Stimulated activated CD8-positive, alpha-beta memory T cell treated with anti-CD3 and anti-CD28 coated beads, Interleukin-2, amount 100 ng/mL, for 1 hour (primary cell): Measurements from ENCODE around the gene CCDC18.
"Not testable (repeated sequence)": the region's sequence is repeated elsewhere in the genome, so short reads cannot be mapped to it uniquely, and the experiment has no call there.

ENCODE experiments used
- DNase-seq, 2 donors: peaks; one replicate each; pipeline ENCODE4 v3.0.0-alpha.2; 2020; ENCODE audit warnings: low read depth in 2 of 2

CCDC18 gene

GRCh38 chr1:93180723-93181613 lies at the start of gene CCDC18:
TSS of gene CCDC18 (plus strand) at chr1:93180724. CDS start at chr1:93183362, 2,638 bp downstream.
- DNase-seq = peak in 1 of 2 donors; percentile 33

- no peak for DNase-seq
Observed at GRCh38 chr1:93132638-93133037, 47.9 kb upstream of the CCDC18 start.

GRCh38 chr1:93136445-93136844 lies 44.1 kb upstream of the CCDC18 start:
- no peak for DNase-seq

- no peak for DNase-seq
Observed at GRCh38 chr1:93137604-93138292, 42.8 kb upstream of the CCDC18 start.

- no peak for DNase-seq
Observed at GRCh38 chr1:93140106-93140505, 40.4 kb upstream of the CCDC18 start.

- no peak for DNase-seq
Observed at GRCh38 chr1:93142161-93142560, 38.4 kb upstream of the CCDC18 start.

GRCh38 chr1:93143136-93143535 lies 37.4 kb upstream of the CCDC18 start:
- no peak for DNase-seq

GRCh38 chr1:93143769-93144168 lies 36.8 kb upstream of the CCDC18 start:
- DNase-seq = no peak

GRCh38 chr1:93148001-93148400 lies 32.5 kb upstream of the CCDC18 start:
- no peak for DNase-seq

GRCh38 chr1:93150729-93151128 lies 29.8 kb upstream of the CCDC18 start:
- DNase-seq = no peak

GRCh38 chr1:93151474-93151873 lies 29.1 kb upstream of the CCDC18 start:
- DNase-seq = no peak

GRCh38 chr1:93152835-93153234 lies 27.7 kb upstream of the CCDC18 start:
- no peak for DNase-seq

- DNase-seq = no peak
Observed at GRCh38 chr1:93154898-93155297, 25.6 kb upstream of the CCDC18 start.

GRCh38 chr1:93155335-93155734 lies 25.2 kb upstream of the CCDC18 start:
- no peak for DNase-seq

GRCh38 chr1:93159337-93159736 lies 21.2 kb upstream of the CCDC18 start:
- DNase-seq = no peak

GRCh38 chr1:93163314-93163713 lies 17.2 kb upstream of the CCDC18 start:
- DNase-seq = not testable (repeated sequence)

- DNase-seq = no peak
Observed at GRCh38 chr1:93164816-93165215, 15.7 kb upstream of the CCDC18 start.

- not testable (repeated sequence) for DNase-seq
Observed at GRCh38 chr1:93165895-93166294, 14.6 kb upstream of the CCDC18 start.

GRCh38 chr1:93167006-93167405 lies 13.5 kb upstream of the CCDC18 start:
- DNase-seq = no peak

- DNase-seq = not testable (repeated sequence)
Observed at GRCh38 chr1:93170141-93170678, 10.3 kb upstream of the CCDC18 start.

GRCh38 chr1:93171549-93172034 lies 8.9 kb upstream of the CCDC18 start:
- no peak for DNase-seq

GRCh38 chr1:93172778-93173177 lies 7.7 kb upstream of the CCDC18 start:
- DNase-seq = no peak
